Measurements from ENCODE around the gene CEP112.

Gene CEP112

DNA sequence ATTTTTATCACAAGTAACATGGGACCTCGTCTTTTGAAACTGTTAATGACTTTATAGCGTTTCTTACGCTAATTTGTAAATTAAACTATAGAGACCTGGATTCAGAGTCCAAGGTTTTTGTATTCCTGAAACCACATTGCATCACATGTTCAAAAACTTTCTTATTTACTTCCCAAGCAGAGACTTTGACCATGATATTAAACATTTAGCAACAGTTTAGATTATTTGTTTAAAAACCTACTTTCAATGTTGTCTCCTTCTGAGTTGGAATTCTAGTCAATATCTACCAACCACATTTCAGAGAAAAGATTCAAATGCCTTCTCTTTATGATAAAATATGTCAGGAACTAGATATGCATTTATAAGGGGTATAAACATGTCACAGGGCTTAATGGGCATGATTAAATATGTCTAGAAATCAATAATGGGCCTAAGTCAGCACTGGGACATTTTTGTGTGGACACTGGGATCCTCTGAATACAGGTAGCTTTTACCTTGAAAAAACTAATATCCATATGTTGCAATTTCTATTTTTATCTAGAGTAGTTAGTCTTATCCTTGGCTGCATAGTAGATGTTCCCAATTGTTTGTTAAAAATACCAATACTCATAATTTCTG, 43.6 kb upstream of the CEP112 start:
- TF ChIP-seq EZH2phosphoT487 (IDR thresholded peaks at IDR 0.05; ENCODE audit: low read length) (no peak), EZH2 (optimal IDR thresholded peaks at IDR 0.05; ENCODE audit: low read depth, low read length) (no peak)
- TF ChIP-seq, protein P1, sequence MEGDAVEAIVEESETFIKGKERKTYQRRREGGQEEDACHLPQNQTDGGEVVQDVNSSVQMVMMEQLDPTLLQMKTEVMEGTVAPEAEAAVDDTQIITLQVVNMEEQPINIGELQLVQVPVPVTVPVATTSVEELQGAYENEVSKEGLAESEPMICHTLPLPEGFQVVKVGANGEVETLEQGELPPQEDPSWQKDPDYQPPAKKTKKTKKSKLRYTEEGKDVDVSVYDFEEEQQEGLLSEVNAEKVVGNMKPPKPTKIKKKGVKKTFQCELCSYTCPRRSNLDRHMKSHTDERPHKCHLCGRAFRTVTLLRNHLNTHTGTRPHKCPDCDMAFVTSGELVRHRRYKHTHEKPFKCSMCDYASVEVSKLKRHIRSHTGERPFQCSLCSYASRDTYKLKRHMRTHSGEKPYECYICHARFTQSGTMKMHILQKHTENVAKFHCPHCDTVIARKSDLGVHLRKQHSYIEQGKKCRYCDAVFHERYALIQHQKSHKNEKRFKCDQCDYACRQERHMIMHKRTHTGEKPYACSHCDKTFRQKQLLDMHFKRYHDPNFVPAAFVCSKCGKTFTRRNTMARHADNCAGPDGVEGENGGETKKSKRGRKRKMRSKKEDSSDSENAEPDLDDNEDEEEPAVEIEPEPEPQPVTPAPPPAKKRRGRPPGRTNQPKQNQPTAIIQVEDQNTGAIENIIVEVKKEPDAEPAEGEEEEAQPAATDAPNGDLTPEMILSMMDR (IDR thresholded peaks at IDR 0.05; ENCODE audit: low read length) = no peak
- no peak overlapping the region for H3K4me2 ChIP-seq (ENCODE audit: low read depth, low read length)
- no peak overlapping the region for H3K27ac ChIP-seq (ENCODE audit: low read length)
- H3K4me3 ChIP-seq (ENCODE audit: low read length) = no peak overlapping the region
- H3K36me3 ChIP-seq (replicated peaks; ENCODE audit: insufficient read depth, low read length) = no peaks in the 10 kb centered on the region
- H3K9me3 ChIP-seq (replicated peaks; ENCODE audit: insufficient read depth, low read length) = no peaks in the 10 kb centered on the region
- no peak overlapping the region for H2AFZ ChIP-seq (ENCODE audit: low read length)
- H4K20me1 ChIP-seq (ENCODE audit: insufficient read depth, low read length) = no peaks in the 10 kb centered on the region
- no peaks in the 10 kb centered on the region for H3K4me1 ChIP-seq (ENCODE audit: low read length)
- no peaks in the 10 kb centered on the region for H3F3A ChIP-seq (ENCODE audit: insufficient read depth, low read length)
- H3K27me3 ChIP-seq (replicated peaks; ENCODE audit: insufficient read depth, low read length) = no peaks in the 10 kb centered on the region
- H3K9me2 ChIP-seq (replicated peaks; ENCODE audit: insufficient read depth, low read length) = no peaks in the 10 kb centered on the region
- no peaks in the 10 kb centered on the region for H3K79me2 ChIP-seq (ENCODE audit: low read length)
- DNase-seq = no peak
- H3K9ac ChIP-seq (ENCODE audit: low read length) = no peak overlapping the region

DNA sequence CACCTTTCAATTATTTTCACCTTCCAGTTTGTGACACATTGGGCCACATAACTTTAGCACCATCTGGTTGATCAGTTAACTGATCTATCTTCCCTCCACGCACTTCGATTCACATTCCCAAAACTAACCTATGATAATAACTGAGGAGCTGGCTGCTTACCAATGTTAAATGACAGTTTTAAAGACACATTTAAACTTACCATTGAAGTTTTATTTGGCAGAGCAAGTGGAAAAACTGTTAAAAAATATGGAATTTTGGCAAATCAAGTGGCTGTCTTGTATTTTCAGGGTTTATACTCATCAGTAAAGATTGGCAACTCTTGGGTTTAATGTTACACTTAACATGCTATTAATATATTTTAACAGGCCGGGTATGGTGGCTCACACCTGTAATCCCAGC, 42.7 kb upstream of the CEP112 start:
- H3K79me2 ChIP-seq (ENCODE audit: low read length) = no peaks in the 10 kb centered on the region
- no peak overlapping the region for H3K4me3 ChIP-seq (ENCODE audit: low read length)
- DNase-seq = no peak
- H4K20me1 ChIP-seq (ENCODE audit: insufficient read depth, low read length) = no peaks in the 10 kb centered on the region
- H3K4me1 ChIP-seq (ENCODE audit: low read length) = no peaks in the 10 kb centered on the region
- H3K36me3 ChIP-seq (replicated peaks; ENCODE audit: insufficient read depth, low read length) = no peaks in the 10 kb centered on the region
- H3K9ac ChIP-seq (ENCODE audit: low read length) = no peak overlapping the region
- no peaks in the 10 kb centered on the region for H3F3A ChIP-seq (ENCODE audit: insufficient read depth, low read length)
- H3K9me3 ChIP-seq (replicated peaks; ENCODE audit: insufficient read depth, low read length) = no peaks in the 10 kb centered on the region
- no peaks in the 10 kb centered on the region for H3K27me3 ChIP-seq (replicated peaks; ENCODE audit: insufficient read depth, low read length)
- TF ChIP-seq EZH2phosphoT487 (IDR thresholded peaks at IDR 0.05; ENCODE audit: low read length) = no peak
- TF ChIP-seq EZH2 (optimal IDR thresholded peaks at IDR 0.05; ENCODE audit: low read depth, low read length) = no peak
- TF ChIP-seq, protein P1 (IDR thresholded peaks at IDR 0.05; ENCODE audit: low read length) = no peak
- no peak overlapping the region for H3K4me2 ChIP-seq (ENCODE audit: low read depth, low read length)
- H2AFZ ChIP-seq (ENCODE audit: low read length) = no peak overlapping the region
- H3K9me2 ChIP-seq (replicated peaks; ENCODE audit: insufficient read depth, low read length) = no peaks in the 10 kb centered on the region
- no peak overlapping the region for H3K27ac ChIP-seq (ENCODE audit: low read length)

DNA sequence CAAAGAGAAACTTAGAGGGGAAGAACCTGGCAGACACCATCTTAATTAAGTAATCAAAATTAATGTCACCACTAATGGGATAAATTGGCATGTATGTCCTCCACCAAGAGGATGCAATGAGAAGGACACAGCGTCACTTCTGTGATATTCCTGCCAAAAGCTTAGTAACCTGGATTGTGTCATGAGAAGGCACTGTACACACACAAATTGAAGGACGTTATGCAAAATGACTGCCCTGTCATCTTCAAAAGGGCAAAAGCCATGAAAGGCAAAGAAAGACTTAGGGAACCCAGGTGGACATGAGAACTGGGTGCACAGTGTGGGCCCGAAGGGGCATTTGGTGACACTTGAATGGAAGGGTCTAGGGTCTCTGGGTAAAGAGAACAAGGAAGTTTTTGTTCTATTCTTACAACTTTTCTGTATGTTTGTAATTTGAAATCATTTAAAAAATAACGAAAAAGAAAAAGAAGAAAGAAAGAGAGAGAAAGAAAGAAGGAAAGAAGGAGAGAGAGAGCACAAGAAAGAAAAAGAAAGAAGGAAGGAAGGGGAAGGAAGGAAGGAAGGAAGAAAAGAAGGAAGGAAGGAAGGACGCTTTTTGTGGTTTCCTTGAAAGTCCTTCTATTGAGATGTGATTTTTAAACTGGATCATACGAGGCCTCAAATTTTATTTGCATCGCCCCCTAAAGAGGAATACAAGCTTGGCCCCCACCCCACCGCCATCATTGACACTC, 41.3 kb upstream of the CEP112 start:
- Histone ChIP-seq H3K9me3 (replicated peaks; ENCODE audit: insufficient read depth, low read length) (no peaks in the 10 kb centered on the region), H2AFZ (ENCODE audit: low read length) (no peak overlapping the region), H3K4me2 (ENCODE audit: low read depth, low read length) (no peak overlapping the region), H3K9ac (ENCODE audit: low read length) (no peak overlapping the region), H3K9me2 (replicated peaks; ENCODE audit: insufficient read depth, low read length) (no peaks in the 10 kb centered on the region), H3K4me1 (ENCODE audit: low read length) (no peaks in the 10 kb centered on the region), H3K79me2 (ENCODE audit: low read length) (no peaks in the 10 kb centered on the region), H3K36me3 (replicated peaks; ENCODE audit: insufficient read depth, low read length) (no peaks in the 10 kb centered on the region), H3K27me3 (replicated peaks; ENCODE audit: insufficient read depth, low read length) (no peaks in the 10 kb centered on the region), H3K27ac (ENCODE audit: low read length) (no peak overlapping the region), H3K4me3 (ENCODE audit: low read length) (no peak overlapping the region), H3F3A (ENCODE audit: insufficient read depth, low read length) (no peaks in the 10 kb centered on the region), H4K20me1 (ENCODE audit: insufficient read depth, low read length) (no peaks in the 10 kb centered on the region)
- no peak for DNase-seq
- TF ChIP-seq, protein P1 (IDR thresholded peaks at IDR 0.05; ENCODE audit: low read length) = no peak
- no peak for TF ChIP-seq EZH2 (optimal IDR thresholded peaks at IDR 0.05; ENCODE audit: low read depth, low read length)
- no peak for TF ChIP-seq EZH2phosphoT487 (IDR thresholded peaks at IDR 0.05; ENCODE audit: low read length)

Measured in MM.1S (cell line).